SK-N-MC (cell line): ENCODE measurements around the gene CAVIN1.

ENCODE experiments used
- EZH2 ChIP-seq: fragments of 200-600 bp; sonication (generic); IDR thresholded peaks from one replicate; pipeline ENCODE4 v1.6.1; 2017; ENCODE audit warnings: antibody characterized with exemption
- FOXP2 ChIP-seq: optimal IDR thresholded peaks from 2 replicates; pipeline ENCODE3; 2011; ENCODE audit warnings: mild to moderate bottlenecking, moderate library complexity; ENCODE audit not compliant: insufficient read depth; ENCODE audit errors: extremely low read length, control extremely low read depth
- POLR2AphosphoS5 ChIP-seq: IDR thresholded peaks from 2 replicates; pipeline ENCODE4 v1.6.1; 2012; ENCODE audit warnings: mild to moderate bottlenecking, low read depth, low read length, borderline replicate concordance

DNA sequence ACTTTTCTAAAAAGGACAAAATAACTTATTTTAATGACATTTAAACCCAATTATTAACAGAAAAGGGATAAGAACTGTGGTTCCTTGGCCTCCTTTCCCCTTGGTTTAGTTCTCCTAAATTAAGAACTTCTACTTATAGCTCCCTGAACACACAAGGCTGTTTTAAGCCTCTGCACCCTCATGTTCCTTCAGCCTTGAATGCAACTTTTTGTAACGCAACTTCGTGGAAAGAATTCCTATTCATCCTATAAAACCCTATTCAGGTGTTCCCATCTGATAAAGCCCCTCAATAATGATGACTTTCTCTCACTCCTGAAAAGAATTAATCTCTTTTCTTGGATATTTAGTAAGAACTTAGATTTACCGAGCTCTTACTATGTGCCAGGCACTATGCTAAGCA is 41.2 kb downstream of the CAVIN1 start:
- TF ChIP-seq POLR2AphosphoS5 = no peak
- TF ChIP-seq EZH2 = no peak
- no peak for TF ChIP-seq FOXP2
